ENCODE results near the gene PPP2R5A.

PPP2R5A gene

GRCh38 chr1:212410231-212410820, 125.1 kb downstream of the PPP2R5A start:
- Histone ChIP-seq H3K27ac (replicated peaks) (peak overlapping the region; percentile 15), H3K4me3 (replicated peaks; ENCODE audit: insufficient read depth, low read length) (no peak overlapping the region), H3K27me3 (ENCODE audit: insufficient read depth, poor library complexity, severe bottlenecking) (no peaks in the 10 kb centered on the region)
- TF ChIP-seq GABPA (IDR thresholded peaks at IDR 0.05; ENCODE audit: low read depth) (no peak), REST (IDR thresholded peaks at IDR 0.05; ENCODE audit: insufficient replicate concordance, low read depth) (no peak), POLR2AphosphoS5 (IDR thresholded peaks at IDR 0.05; ENCODE audit: low read depth) (no peak), CTCF (IDR thresholded peaks at IDR 0.05; ENCODE audit: insufficient read depth, low read length) (no peak), SPI1 (IDR thresholded peaks at IDR 0.05; ENCODE audit: borderline replicate concordance, low read depth) (no peak; the same call in 1 of the 2 replicates)
- DNase-seq (ENCODE audit: low read depth in 1 of 2, low spot score in 1 of 2): peak in 1 of 2 experiments; percentile 64

Measured in HL-60 (cell line).